ENCODE results near the gene TMEM9.

GRCh38 chr1:201126463-201126831 lies 27.8 kb downstream of the TMEM9 start:
- TF ChIP-seq CTCF (IDR thresholded peaks at IDR 0.05; ENCODE audit: low read depth, low read length, missing input control): no peak
- no peak for TF ChIP-seq MAX (IDR thresholded peaks at IDR 0.05)
- no peak for TF ChIP-seq JUND (IDR thresholded peaks at IDR 0.05)
- no peak for TF ChIP-seq TAF1 (conservative IDR thresholded peaks at IDR 0.05)
- no peak for TF ChIP-seq HNF4A (conservative IDR thresholded peaks at IDR 0.05)
- no peak for TF ChIP-seq GABPA (IDR thresholded peaks at IDR 0.05 in 1 of 2, conservative IDR thresholded peaks at IDR 0.05 in 1 of 2)
- no peak for TF ChIP-seq ZBTB33 (IDR thresholded peaks at IDR 0.05)
- no peak for TF ChIP-seq YY1 (IDR thresholded peaks at IDR 0.05)
- no peak for TF ChIP-seq SP1 (IDR thresholded peaks at IDR 0.05)
- TF ChIP-seq ATF3 (IDR thresholded peaks at IDR 0.05): no peak
- TF ChIP-seq RAD21 (IDR thresholded peaks at IDR 0.05): no peak
- TF ChIP-seq REST (IDR thresholded peaks at IDR 0.05): no peak
- TF ChIP-seq NR2F2 (IDR thresholded peaks at IDR 0.05): no peak
- no peak for TF ChIP-seq EGR1 (IDR thresholded peaks at IDR 0.05; ENCODE audit: low read depth in 2 of 2)

Measured in liver (tissue), 3 donors.